GM21515 (cell line): ENCODE data around the gene OR2M5.

Source experiments
- ATAC-seq: cut with Tn5 transposase; IDR thresholded peaks from one replicate; pipeline ENCODE4 v1.9.1; 2021; ENCODE audit not compliant: unreplicated experiment

Gene OR2M5, protein sequence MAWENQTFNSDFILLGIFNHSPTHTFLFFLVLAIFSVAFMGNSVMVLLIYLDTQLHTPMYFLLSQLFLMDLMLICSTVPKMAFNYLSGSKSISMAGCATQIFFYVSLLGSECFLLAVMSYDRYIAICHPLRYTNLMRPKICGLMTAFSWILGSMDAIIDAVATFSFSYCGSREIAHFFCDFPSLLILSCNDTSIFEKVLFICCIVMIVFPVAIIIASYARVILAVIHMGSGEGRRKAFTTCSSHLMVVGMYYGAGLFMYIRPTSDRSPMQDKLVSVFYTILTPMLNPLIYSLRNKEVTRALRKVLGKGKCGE

DNA sequence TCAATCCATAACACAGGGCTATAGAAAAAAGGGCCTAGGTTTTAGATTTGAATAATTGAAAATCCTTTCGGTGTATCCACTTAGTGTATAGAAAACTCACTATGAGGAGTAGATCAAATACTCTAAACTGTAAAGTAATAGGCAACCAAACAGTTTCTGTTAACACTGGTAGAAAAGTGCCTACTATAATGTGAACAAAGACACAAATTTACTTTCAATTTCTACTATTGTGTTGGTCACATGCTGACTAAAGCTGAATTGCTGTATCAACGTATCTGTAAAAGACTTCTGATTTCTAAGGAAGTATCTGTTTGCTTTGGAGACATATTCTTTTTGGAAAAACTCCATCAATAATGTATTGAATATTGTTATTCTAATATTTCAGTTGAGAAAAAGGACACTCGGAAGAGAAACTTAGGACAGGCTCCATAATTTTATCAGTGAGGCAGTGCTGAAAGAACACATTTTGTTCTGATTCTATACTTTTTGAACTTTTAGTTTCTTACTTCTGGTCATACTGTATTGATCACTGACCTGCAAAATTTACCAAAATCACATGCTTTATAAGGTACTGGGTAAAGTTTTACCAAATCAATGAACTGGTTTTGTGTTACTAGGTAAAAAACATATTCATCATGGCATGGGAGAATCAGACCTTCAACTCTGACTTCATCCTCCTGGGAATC is at the start of gene OR2M5:
TSS of gene OR2M5 (plus strand) at position 636 of the 686 bp plus-strand sequence. CDS start at position 636, 0 bp downstream.
- ATAC-seq: no peak

DNA sequence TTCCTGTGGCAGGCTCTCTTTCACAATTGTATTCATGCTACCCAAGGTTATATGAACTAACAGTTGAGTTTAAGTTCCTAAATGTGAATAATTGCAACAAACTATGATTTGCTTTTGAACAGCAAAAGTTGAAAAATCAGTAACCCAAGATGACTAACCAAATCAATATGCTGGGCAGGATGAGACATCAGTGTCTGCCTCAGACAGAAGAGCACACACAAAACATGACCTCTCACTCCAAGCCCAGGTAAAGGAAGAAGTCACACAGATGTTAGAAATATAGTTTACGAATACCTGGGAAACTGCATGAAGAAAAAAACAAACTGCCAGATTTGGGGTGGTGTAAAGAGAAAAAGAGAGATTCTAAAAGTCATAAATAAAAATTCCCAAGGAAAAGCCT is 46.4 kb upstream of the OR2M5 start:
- no peak for ATAC-seq

DNA sequence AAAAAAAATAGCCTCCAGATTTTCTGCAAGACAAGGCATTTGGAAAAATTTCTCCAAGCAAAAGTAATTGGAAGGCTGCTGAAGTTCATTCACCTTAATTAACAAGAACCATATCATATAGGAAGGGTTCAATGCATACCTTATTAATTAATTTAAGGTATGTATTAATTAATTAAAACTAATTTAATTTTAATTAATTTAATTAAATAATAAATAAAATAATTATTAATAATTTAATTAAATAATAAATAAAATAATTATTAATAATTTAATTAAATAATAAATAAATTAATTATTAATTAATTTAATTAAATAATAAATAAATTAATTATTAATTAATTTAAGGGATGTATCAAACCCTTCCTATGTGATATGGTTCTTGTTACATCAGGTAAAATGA is 42.1 kb upstream of the OR2M5 start:
- no peak for ATAC-seq

DNA sequence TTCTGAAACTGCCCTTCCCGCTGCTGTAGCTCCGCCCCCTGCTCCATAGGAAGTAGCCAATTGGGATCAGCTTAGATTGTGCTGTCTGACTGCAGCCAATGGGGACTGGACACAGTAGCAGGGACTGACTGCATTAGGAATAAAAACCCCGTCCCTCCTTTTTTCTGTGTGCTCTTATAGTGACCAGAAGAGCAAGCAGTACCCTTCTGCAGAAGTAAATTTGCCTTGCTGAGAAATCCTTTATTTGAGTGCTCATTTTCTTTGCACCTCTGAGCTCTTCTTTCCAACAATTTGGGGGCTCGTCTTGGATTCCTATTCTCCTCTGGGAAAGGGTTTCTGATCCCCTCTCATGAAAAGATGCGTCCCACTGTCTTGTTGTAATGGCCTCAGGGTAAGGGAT is 33.8 kb upstream of the OR2M5 start:
- no peak for ATAC-seq

DNA sequence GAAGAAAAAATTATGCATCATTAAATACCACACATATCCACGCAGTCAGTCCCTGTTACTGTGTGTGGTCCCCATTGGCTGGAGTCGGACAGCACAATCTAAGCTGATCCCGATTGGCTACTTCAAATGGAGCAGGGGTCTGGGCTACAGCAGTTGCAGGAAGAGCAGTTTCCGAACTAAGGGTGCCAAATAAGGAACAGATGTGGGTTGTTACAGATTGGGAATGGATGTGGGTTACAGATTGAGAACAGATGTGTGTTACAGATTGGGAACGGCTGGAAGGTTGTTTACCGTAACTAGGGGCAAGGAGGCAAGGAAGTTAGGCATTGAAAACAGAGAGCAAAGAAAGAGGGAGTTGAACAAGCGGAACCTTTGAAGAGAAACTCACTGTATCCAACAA is 30.1 kb upstream of the OR2M5 start:
- ATAC-seq: no peak

DNA sequence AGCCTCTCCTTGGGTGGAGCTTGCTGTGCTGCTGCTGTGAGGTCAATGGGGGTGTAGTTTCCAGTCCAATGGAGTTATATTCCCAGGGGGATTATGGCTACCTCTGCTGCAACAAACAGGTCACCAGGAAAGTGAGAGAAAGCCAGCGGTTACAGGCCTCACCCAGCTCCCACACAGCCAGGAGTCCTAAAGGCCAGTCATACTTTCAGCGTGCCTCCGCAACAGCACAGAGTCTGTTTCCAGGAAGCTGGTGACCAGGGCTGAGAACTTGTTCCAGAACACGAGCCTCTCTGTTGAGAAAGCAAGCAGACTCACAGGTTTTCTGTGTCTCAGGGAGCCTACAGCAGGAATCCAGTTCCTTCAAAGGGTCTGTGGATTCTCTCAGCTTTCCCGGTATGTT is 17.3 kb upstream of the OR2M5 start:
- no peak for ATAC-seq

DNA sequence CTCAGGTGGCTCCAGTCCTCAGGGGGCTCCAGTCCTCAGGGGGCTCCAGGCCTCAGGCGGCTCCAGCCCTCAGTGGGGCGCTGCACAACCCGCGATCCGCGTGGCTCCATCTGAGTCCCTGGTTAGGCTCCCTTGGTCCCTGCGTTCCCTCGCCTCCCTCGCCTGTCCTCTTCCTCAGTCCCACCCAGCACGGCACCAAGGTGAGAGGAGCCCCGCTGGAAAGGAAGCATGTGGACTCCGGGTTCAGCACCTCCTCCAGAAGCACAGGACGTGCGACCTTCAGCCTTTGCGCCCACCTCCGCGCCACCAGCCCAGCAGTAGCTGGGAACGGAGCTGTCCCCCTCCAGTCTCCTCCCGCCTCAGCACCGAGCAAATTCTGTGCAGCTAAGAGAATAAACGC is 8.1 kb upstream of the OR2M5 start:
- no peak for ATAC-seq

DNA sequence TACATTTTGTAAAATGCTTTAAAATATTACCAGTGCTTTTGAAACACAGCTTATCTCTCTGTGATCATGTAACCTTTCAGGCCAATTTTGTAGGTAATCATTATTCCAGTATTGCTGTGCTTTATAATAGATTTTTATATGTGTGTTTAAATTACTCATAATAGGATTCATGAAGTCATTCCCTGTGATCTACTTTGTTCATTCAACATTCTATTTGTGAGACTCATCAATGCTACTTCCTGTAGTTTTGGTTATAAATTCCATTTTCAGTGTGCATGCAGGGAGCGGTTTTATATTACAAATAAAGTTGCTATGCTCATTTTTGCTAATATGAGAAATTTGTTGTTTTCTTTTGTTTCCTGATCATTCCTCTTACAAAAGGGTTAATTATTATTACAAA is 4.1 kb upstream of the OR2M5 start:
- ATAC-seq: no peak

DNA sequence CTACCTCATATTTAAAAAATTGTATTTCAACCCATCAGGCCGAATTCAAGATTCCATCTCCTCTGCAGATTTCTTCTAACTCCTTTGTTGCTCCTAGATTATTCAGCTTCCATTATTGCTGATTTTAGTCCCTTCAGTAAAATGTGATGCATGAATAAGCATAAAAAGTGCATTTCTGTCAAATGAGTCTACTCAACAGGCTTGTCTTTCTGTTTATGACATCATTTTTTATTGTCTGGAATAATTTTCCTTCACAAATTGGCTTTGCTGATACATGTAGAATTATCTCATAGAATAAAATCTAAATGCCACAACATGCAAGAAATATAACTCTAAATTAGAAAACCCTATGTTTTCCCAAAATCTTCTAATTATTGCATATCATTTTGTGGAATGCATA is 1.6 kb upstream of the OR2M5 start:
- no peak for ATAC-seq

DNA sequence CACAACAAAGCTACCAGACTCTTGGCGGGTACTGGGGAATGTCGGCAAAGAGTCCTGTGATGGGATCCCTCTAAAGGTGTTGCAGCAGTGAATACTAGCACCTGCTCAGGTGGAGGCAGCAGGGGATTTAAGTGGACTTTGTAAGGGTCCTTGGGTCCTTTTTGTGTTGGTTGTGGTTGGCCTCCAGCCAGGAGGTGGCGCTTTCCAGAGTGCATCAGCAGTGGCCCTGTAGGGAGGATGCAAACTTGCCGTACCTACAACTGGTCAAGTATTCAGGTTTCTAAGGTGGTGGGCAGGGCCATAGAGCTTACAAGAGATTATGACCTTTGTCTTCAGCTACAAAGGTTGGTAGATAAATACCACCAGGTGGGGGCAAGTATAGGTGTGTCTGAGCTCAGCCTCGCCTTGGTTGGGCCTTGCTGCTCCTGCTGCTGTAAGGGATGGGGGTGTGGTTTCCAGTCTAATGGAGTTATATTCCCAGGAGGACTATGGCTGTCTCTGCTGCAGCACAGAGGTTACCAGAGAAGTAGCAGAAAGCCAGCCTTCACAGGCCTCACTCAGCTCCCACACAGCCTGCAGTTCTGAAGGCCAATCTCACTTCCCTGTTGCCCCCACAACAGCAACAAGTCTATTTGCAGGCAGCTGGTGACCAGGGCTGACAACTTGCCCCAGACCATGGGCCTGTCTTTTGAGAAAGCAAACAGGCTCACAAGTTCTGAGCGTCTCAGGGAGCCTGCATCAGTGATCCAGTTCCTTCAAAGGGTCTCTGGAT is 7.3 kb downstream of the OR2M5 start:
- ATAC-seq: no peak

DNA sequence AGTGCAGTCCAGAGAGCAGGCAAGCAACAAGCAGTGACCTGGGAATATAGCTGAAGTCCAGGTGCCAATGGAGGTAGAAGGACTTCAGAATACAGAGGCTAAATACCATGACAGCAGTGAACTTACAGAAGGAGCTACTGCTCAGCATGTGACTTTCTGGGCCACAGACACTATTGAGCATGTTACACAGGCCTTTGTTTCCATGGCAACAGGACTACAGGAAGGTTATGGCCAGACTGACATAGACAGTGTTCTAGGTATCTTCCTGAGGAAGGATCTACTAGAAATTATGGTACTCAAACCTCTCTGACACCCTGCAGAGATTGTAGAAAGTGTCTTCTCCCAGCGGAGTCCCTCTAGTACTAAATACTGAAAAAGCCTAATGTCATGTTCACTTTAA is 11.0 kb downstream of the OR2M5 start:
- no peak for ATAC-seq

DNA sequence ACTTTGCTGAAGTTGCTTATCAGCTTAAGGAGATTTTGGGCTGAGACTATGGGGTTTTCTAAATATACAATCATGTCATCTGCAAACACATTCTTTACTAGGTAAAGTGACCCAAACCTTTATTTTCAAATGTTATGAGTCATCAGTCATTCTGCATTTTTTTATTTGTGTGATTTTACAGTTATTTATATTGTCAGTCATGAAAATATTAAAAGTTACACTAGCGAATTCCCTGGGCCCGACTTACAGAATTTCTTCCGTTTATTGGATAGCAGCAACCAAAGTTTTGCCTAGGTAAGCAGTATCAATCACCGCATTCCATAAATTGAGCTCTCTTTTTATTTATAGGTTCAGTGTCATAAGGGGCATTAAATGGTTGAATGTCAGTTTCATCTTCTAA is 13.8 kb downstream of the OR2M5 start:
- no peak for ATAC-seq

DNA sequence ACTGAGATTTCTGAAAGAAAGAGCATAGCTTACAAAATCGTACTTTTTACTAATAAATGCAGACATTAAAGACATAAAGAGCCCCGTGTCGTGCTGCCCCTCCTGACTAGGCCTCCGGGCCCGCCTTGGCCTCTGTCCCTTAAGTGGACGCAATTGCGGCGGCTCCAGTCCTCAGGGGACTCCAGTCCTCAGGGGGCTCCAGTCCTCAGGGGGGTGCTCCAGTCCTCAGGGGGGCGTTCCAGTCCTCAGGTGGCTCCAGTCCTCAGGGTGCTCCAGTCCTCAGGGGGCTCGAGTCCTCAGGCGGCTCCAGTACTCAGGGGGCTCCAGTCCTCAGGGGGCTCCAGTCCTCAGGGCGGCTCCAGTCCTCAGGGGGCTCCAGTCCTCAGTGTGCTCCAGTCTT is 19.1 kb downstream of the OR2M5 start:
- no peak for ATAC-seq

DNA sequence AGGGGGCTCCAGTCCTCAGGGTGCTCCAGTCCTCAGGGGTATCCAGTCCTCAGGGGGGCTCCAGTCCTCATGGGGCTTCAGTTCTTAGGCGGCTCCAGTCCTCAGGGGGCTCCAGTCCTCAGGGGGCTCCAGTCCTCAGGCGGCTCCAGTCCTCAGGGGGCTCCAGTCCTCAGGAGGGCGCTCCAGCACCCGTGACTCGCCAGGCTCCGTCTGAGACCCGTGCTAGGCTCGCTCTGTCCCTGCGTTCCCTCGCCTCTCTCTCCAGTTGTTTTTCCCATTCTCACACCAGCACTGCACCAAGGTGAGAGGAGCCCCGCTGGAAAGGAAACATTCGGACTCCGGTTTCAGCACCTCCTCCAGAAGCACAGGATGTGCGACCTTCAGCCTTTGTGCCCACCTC is 20.2 kb downstream of the OR2M5 start:
- no peak for ATAC-seq

DNA sequence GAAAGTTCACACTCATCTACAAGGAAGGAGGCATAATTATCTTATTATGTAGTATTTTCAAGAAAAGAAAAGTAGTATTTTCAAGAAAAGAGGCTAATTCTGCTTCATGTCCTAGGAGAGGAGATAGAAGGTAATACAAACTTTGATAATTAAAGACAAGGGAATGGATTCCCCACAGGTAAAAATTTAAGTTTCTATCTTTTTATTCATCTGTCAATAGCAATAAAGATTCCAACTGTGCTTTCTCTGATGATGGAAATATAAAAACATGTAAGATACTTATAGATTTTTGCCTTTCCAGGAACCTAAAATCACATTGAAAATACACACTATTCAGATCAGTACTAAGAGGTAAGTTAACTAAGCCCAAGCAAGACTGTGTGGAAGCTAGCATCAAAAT is 29.6 kb downstream of the OR2M5 start, which contains the start of gene OR2M2:
TSS of gene OR2M2 (plus strand) at position 301 of the 400 bp plus-strand sequence. CDS start 5,165 bp downstream, outside the sequence.
- no peak for ATAC-seq

DNA sequence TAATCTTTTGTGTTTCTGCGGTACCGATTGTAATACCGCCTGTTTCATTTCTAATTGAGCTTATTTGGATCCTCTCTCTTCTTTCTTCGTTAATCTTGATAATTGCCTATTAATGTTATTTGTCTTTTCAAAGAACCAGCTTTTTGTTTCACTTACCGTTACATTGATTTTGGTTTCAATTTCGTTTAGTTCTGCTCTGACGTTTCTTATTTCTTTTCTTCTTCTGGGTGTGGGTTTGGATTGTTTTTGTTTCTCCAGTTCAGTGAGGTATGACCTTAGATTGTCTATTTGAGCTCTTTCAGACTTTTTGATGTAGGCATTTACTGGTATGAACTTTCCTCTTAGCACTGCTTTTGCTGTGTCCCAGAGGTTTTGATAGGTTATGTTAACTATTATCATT is 39.0 kb downstream of the OR2M5 start:
- no peak for ATAC-seq

DNA sequence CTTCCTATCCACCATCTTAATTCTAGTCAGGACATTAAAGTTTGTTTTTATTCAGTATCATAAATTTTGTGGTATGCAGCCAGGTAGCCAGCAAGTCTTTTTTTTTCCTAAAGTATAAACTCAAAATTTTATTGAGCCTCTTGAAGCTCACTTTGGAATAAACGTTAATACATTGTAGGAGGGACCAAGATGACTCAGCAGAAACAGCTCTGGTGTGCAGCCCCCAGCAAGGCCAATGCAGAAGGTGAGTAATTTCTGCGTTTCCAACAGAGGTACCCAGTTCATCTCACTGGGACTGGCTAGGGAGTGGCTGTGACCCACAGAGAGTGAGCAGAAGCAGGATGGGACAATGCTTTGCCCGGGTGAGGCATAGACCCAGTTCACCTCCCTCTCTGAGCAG is 42.4 kb downstream of the OR2M5 start:
- ATAC-seq: no peak

DNA sequence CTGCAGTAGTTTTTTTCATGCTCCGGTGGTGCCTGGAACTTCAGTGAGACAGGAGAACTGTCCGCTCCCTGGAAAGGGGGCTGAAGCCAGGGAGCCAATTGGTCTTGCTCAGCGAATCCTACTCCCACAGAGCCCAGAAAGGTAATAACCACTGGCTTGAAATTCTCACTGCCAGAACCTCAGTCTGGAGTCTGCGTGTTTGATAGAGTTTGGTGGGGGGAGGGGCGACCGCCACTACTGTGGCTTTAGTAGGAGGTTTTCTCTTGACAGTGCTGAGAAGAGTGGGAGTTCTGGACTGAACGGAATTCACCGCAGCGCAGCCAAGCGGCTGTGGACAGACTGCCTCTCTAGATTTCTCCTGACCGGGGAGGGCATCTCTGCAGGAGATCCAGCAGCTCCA is 44.1 kb downstream of the OR2M5 start:
- ATAC-seq: no peak

DNA sequence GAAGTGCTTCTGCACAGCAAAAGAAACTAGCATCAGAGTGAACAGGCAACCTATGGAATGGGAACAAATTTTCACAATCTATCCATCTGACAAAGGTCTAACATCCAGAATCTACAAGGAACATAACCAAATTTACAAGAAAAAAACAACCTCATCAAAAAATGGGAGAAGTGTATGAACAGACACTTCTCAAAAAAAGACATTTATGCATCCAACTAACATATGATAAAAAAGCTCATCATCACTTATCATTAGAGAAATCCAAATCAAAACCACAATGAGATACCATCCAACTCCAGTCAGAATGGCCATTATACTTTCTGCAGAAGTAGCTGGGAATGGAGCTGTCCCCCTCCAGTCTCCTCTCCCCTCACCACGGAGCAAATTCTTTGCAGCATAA is 49.2 kb downstream of the OR2M5 start:
- no peak for ATAC-seq
